Stromal cell of bone marrow (primary cell): ENCODE data around the gene GARIN5A.

Experiments used
- DNase-seq: peaks from one replicate; pipeline ENCODE4 v3.0.0-alpha.2; 2012; ENCODE audit warnings: low read depth

Gene GARIN5A

DNA sequence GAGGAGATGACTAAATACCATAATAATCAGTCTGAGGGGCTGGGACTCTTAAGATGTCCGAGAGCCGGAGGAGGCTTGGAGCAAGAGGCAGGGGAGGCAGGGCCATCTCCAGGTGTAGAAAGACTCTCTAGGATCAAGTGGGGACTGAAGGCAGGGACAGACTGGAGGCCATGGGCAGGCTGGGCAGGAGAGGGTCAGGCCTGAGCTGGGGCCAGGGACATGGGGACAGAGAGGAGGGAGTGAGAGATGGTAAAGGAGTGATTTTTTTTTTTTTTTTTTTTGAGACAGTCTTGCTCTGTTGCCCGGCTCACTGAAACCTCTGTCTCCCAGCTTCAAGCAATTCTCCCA is 32.2 kb upstream of the GARIN5A start:
- no peak for DNase-seq

DNA sequence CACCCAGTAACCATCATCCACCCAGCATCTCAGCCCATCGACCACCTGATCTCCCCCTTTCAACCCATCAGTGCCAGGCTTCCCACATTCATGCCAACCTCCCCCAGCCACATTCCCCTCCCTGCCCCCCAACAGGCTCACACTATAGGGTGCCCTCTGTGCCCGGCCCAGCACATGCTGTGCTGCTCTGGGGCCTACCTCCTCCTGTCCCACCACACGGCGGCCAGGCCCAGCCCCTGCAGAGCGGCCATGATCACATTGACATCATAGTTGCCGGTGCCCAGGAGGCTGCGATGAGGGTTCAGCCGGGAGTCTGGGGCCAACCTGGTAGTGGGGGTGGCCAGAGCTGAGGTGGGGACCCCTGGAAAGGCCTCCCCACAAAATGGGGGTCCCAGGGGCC is 30.7 kb upstream of the GARIN5A start:
- DNase-seq = no peak

DNA sequence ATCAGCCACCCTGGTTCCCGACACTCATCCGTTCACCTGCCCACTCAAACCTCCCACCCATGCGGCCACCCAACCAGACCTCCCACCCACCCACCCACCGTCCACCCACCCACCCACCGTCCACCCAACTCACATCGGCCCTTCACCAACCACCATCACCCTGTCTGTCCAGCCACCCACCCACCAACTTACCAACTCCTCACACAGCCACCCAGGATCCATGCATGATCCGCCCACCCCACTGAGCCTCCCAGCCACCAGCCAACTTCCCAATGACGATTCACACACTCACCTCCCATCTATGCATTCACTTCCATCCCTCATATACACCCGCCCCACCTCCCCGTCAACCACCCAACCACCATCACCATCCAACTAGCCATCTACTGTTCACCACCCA is 30.1 kb upstream of the GARIN5A start:
- DNase-seq = no peak

DNA sequence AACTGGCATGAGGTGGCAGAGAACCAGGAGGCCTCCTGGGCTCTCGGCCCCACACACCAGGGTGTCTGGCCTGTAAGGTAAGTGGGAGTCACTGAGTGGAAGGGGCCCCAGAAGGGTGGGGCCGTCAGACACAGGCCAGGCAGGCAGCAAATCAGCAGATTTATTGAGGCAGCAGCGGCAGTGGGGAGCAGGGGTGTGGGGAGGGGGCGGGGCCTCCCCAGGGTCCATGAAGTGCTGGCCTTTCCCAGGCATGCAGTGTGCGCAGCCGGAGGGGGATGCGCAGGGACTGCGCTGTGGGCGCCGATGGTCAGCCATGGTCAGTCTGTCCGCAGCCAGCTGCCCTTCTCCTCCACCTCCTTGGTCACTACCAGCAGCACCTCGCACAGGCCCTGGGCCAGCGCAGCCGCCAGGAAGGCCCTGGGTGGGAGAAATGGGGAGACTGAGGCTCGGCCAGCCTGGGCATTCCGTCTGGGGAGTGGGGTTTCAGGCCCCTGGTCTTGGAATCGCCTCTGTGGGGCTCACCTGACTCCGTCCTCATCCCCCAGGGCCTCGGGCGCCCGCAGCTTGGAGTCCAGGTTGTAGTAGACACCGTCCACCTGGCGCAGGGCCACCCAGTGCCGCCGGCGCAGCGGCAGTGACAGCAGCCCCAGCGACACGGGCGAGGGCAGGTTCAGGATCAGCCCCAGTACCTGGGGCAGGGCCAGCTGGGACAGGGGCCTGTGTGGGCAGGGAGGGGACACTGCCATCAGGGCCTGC is 29.4 kb upstream of the GARIN5A start:
- no peak for DNase-seq

DNA sequence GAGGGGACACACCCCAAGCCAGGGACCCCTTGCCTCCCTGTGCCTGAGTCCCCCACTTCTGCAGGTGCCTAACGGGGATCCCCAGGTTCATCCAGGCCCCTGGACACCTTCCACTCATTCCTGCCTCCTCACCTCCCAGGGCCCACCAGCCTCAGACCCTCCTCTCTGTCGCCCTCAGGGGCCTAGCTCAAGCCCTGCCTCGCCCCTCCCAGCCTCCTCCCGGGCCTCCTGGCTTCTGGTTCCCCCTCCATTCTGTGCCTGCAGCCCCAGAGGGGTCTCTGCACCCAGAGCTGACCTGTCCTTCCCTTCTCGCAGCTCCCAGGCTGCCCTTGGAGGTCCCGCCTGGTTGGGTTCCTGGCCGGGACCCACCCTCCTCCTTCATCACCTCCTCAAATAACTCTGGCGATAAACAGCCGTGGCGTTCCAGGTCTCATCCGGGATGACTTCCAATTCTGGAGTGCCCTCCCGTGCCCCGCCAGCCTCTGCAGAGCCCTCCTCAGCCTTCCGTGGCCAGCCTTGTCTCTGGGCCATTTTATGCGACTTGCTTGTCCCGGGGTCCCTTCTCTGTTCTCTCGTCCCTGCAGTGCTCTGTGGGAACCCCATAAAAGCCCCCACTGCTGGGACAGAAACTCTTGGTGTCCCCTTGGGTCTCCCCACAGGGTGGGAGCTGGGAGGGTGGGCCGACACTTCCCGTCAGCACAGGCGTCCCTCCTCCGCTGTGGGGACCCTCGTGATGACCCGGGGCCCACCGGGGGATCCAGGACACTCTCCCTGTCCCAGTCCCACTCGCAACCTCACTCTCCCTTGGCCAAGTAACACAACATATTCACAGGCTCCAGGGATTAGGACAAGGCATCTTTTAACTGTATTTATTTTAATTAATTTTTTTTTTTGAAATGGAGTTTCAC is 25.2 kb upstream of the GARIN5A start:
- DNase-seq = no peak

DNA sequence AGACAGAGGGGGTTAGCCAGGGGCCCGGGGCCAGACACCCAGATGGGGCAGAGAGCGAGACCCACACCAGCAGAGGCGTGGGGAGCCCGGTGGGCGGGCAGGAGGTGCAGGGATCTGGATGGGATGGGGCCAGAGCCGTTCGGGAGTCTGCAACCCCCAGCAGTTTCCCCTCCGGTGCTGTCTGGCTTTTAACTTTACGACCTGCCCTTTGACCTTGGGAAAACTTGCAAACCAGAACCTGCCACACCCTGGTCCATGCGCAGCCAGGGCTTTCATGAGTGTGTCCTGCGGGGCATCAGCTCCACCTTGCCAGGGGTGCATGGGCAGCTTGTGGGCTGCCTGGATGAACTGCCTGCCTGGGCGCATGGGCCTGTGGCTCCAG is 24.5 kb upstream of the GARIN5A start:
- DNase-seq = no peak

DNA sequence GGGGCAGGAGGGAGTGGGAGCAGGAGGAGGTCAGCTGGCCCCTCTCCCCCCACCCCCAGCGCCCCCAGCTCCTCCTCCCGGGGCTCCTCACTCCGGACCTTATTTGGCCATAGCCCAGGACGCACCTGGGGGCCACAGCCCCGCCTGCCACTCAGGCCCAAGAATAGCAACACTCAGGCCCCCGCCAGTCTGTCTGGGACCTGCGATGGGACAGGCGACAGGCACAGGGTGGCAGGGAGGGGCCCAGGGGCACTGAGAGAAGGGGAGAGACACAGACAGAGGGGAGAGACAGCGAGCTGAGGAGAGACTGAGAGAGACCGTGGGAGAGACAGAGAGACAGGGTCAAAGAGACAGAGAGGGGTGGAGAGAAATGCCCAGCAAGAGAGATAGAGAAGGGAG is 24.1 kb upstream of the GARIN5A start:
- no peak for DNase-seq

DNA sequence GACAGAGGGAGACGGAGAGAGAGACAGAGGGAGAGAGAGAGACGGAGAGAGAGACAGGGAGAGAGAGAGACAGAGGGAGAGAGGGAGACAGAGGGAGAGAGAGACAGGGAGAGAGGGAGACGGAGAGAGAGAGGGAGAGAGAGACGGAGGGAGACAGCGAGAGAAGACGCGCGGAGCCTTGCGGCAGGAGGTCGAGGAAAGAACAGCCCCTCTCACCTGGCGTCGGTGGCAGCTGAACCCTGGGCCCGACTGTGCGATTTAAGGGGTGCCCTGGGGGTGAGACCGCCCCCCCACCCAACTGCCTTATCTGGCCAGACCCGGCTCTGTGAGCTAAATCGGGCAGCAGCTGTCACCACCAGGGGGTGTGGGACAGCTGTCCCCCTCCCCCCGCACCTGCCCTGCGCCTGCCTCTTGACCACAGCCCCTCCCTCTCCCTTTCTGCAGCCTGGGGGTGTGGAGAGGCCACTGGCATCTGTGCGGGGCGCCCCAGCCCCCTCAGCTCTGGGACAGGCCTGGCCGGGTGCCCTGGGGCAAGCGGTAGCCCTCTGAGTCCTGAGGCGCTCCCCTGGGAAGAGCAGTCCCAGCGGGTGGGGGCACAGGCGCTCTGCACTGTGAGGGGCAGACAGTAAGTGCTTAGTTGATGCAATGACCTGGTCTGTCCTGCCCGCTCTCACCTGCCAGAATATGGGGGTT is 23.6 kb upstream of the GARIN5A start:
- no peak for DNase-seq

DNA sequence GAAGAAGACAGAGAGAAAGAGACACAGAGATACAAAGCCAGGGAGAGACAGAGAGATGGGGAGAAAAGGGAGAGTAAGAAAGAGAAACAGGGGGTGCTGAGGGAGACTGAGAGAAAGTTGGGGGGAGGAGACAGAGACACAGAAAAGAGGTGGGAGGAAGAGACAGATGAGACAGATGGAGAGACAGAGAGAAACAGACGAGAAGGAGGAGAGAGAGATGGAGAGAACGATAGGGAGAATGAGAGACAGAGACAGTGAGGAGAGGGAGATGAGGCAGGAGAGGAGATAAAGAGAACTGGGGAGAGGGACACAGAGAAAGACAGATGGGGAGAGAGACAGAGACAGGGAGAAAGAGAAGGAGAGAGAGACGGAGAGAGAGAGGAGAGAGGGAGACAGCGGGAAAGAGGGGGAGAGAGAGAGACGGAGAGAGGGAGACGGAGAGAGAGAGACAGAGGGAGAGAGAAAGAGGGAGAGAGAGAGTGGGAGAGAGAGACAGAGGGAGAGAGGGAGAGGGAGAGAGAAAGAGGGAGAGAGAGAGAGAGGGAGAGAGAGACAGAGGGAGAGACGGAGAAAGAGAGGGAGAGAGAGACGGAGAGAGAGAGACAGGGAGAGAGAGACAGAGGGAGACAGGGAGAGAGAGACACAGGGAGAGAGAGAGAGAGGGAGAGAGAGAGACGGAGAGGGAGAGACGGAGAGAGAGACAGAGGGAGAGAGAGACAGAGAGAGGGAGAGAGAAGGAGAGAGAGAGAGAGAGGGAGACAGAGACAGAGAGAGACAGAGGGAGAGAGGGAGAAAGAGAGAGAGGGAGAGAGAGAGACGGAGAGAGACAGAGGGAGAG is 21.8 kb upstream of the GARIN5A start:
- DNase-seq = no peak

DNA sequence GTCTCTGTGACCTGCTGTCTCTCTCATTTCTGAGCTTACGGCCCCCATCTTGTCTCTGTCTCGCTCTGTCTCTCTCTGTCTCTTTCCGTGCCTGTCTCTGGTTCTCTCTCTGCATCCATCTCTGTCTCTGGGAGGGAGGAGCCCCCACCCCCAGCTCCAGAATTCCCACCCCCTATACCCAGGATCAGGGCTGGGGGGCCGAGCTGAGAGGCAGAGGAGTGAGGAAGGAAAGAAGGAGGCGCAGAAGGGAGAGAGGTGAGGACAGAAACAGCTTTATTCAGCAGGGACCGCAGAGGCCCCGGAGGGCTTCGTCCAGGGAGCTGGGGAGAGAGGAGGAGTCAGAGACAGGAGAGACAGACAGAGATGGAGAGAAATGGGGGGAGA is 20.4 kb upstream of the GARIN5A start:
- no peak for DNase-seq

DNA sequence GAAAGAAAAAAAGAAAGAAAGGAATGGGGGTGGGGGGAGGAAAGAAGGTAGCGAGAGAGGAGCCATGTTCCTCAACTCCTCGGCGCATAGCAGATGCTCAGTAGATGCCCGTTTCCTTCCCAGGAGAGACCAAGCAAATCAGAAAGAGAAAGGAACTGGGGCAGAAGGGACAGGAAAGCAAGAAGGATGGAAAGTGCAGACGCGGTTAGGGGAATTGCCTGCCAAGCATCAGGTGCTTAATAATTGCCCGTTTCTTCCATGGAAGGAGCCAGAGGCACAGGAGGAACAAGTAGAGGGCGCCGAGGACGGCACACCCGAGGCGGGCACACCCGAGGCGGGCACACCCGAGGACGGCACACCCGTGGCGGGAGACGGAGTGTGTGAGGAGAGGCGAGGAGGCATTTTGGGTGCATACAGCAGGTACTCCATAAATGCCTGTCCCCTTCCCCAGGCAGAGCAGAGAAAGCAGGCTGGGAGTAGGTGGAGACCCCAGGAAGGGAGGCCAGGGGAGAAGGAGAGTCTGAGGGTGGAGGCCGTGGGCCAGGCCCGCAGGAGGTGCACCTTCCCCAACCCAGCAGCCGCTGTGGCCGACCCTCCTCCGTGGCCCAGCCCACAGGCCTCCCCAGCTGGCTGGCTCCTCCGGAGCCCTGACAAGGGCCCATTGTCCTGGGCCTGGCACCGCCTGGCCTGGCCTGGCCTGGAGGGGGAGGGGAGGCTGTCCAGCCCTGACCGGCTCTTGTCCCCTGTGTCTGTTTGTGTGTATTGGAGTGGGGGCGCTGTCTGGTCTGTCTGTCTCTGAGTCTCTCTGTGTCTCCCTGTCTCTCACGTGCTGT is 19.8 kb upstream of the GARIN5A start:
- DNase-seq = no peak

DNA sequence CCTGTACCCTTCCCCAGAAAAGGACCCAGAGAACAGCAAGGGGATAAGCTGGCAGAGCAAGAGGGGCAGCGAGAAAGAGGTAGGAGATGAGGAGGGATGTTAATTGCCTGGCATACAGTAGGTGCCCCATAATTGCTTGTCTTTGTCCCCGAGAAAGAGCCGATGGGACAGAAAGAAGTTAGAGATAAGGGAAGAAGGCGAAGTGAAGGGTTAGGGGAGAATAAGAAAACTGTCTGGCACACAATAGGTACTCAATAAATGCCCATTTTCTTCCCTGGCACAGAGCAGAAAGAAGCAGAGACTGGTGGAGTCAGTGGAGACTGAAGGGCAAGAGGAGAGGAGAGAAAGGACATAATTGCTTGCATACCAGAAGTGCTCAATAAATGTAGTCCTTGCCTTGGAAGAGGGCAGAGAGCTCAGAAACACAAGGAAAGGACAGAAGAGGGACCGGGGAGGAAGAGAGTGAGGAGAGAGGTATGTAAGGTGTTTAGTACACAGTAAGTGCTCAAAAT is 18.4 kb upstream of the GARIN5A start:
- no peak for DNase-seq

DNA sequence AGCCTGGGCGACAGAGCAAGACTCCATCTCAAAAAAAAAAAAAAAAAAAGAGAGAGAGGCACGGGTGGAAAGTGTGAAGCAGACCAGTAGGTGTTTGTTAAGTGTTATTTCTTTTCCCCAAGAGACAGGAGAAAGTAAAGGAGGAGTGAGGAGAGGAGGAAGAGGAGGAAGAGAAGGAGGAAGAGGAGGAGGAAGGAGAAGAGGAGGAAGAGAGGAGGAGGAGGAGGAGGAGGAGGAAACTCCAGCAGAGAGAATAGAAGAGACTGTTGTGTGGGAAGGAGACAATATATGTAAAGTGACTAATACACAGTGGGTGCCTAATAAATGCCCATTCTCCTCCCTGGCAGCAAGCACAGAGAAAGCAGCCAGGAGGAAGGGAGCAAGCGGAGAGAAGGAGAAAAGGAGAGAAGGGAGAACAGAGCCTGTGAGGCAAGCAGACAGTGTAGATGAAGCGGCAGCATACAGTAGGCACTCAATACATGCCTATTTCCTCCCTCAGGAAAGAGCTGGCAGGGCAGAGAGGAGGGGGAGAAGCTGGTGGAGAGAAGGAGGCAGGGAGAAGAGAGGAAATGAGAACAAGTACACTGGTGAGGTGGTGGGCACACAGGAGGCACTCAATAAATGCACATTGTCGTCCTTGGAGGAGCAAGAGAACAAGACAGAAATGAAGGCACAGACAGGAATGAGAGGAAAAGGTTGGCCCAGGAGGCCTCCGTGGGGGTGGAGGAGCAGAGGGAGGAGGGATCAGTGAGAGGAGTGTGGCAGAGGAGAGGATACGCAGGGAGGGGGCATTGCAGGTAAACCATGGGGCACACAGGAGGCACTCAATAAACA is 17.8 kb upstream of the GARIN5A start:
- DNase-seq = no peak

DNA sequence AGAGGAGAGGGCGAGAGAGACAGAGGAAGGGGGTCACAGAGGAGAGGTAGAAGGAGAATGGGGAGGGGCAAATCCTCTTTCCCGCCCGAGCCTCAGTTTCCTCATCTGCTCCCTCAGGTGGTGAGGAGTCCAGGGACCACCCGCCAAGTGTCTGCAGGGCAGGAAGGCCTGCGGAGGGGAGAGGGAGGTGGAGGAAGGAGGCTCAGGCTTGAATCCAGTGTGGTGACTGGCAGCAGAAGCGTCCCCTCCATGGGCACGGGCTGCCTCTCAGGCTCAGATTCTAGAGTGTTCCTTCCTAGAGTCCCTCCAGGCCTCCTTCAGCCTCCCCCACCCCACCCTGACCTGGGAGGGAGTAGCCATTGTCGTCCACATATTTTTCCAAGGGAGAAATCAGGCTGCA is 16.5 kb upstream of the GARIN5A start:
- no peak for DNase-seq

DNA sequence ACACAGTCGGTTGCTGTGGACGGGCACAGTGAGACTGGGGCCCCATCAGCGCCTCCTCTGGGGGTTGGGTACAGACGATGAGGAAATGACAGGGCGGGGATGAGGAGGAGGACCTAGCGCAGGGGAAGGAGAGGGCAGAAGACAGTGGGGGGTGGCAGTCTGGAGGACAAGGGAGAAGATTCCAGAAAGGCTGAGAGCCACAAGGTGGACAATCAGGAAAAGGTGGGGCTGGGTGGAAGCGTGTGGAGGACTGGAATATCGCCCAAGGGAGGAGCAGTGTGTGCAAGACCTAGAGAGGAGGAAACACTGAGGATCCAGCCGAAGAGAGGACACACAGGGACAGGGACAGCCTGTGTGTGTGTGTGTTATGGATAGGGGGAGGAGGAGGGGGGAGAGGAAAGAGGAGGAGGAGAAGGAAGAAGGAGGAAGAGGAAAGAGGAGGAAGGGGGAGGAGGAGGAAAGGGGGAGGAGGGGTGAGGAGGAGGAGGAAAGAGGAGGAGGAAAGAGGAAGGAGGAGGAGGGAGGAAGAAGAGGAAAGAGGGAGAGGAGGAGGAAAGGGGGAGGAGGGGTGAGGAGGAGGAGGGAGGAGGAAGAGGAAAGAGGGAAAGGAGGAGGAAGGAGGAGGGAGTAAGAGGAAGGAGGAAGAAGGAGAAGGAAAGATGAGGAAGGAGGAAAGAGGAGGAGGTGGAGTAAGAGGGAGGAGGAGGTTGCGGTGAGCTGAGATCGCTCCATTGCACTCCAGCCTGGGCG is 15.8 kb upstream of the GARIN5A start:
- no peak for DNase-seq

DNA sequence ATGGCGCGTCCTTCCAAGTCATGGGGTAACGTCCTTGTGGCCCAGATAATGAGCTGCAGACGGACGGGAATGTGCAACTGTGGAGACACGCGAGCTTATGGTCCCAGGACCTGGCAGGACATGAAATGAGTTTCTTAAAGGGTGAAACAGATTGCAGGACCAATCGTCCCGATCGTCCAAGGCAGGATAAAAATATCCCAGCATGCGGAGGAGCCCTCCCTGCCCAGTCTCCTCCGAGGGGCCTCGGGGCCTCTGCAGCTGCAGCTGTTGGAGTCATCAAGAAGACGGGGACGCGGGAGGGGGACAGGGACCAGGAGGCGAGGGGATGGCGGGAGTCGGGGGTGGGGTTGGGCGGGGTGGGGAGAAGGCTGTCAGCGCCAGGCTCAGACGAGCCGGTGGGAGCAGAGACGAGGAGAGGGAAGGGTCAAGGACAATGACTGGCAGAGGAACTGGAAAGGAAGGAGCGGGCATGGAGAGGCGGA is 14.4 kb upstream of the GARIN5A start:
- no peak for DNase-seq

DNA sequence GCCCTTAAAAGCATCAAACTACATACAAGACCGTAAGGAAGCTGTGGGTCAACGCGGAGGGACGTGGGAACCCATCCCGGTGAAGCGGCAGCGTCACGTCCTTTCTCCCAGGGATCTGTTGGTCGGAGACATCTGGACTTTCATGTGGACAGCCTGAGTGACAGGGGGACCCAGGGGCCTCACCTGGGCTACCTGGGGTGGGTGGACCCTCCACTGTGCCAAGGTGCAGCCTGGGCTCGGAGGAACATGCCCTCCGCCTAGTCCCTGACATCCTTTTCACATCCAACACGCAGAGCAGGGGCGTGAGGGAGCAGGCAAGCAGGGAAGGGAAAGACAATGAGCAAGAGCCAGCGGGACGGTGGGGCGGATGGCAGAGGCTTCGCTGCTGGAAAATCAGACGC is 13.8 kb upstream of the GARIN5A start:
- no peak for DNase-seq

DNA sequence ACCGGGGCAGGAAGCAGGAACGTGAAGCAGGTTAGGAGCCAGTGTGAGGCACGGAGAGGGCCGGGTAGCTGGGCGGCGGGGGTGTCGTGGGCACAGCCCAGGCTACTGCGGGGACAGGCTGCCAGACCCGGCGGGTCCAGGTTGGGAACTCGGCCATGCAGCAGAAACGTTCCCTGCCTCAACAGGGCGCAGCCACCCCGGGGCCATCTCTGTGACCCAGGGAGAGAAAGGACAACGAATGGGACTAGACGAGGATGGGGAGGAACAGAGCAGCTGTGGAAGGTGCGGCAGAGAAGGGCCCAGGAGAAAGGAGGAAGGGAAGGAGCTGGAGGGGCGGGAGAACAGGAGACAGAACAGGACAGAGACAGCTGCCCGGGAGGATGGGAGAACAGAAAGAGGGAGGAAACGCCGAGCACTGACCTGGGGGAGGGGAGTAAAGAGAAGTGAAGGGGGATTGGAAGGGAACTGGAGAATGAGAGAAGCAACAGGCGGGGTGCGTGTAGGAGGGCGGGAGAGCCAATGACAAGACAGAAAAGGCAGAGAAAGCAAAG is 12.9 kb upstream of the GARIN5A start:
- DNase-seq = no peak
